Suppressor macrophage (primary cell): Measurements from ENCODE around the gene KCNH5.

Experiments
- DNase-seq, 4 experiments: peaks; one replicate each; pipeline ENCODE4 v3.0.0-alpha.2; 2020 to 2022
- total RNA-seq, 17 experiments: gene quantifications; one replicate each; lab custom pipeline; 2026; ENCODE audit warnings: mixed read lengths in 6 of 17, inconsistent platforms in 3 of 17; lab: John Stamatoyannopoulos, UW

Gene KCNH5, protein sequence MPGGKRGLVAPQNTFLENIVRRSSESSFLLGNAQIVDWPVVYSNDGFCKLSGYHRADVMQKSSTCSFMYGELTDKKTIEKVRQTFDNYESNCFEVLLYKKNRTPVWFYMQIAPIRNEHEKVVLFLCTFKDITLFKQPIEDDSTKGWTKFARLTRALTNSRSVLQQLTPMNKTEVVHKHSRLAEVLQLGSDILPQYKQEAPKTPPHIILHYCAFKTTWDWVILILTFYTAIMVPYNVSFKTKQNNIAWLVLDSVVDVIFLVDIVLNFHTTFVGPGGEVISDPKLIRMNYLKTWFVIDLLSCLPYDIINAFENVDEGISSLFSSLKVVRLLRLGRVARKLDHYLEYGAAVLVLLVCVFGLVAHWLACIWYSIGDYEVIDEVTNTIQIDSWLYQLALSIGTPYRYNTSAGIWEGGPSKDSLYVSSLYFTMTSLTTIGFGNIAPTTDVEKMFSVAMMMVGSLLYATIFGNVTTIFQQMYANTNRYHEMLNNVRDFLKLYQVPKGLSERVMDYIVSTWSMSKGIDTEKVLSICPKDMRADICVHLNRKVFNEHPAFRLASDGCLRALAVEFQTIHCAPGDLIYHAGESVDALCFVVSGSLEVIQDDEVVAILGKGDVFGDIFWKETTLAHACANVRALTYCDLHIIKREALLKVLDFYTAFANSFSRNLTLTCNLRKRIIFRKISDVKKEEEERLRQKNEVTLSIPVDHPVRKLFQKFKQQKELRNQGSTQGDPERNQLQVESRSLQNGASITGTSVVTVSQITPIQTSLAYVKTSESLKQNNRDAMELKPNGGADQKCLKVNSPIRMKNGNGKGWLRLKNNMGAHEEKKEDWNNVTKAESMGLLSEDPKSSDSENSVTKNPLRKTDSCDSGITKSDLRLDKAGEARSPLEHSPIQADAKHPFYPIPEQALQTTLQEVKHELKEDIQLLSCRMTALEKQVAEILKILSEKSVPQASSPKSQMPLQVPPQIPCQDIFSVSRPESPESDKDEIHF
- total RNA-seq: 0 to 4.7 (median 0) reads per million in 17 experiments

- DNase-seq: no peak
These were observed at the start of gene KCNH5 for GRCh38 chr14:63045234-63045611. KCNH5 (minus strand) TSS chr14:63045458; CDS start chr14:63045186, 272 bp downstream.

- DNase-seq: no peak
These were observed 46.2 kb upstream of the KCNH5 start for GRCh38 chr14:63091394-63091996.

DNA sequence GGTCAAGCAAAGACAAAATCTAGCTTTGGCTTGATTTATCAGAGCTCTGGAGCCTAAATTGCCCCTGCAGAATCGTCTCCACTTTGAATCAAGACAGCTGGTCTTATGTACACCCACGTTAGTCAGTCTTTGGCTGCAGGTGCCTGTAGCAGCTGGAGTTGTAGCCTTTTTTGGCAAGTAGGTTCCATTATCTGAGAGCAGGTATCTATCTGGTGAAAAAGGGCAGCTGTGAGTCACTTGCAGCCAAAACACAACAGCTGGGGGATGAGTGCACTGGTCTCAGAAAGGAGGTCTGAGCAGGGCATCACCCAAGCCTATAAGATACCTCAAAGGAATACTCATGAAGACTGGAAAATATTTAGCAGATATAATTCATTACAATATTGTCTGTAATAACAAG lies 43.6 kb upstream of the KCNH5 start:
- no peak for DNase-seq

- no peak for DNase-seq
These were observed 33.3 kb upstream of the KCNH5 start for GRCh38 chr14:63078569-63078968.

DNA sequence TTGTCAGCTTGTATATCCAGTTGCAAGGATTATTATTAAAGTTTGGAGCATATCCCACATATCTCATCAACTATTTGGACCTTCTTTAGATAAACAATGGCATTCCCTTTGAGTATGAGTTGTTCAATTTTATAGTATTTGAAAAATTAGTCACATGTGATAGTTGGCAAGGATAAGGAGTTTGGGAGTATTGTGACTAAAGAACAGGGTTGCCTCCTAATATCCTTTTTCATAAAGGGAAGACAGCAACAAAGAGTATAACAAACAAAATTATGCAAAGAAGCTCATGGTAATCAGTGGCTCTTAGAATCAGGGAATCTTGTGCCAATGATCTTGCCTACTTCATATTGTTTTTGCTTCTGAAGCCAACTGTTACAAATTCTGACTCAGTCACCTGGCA lies 31.2 kb upstream of the KCNH5 start:
- DNase-seq: no peak

GRCh38 chr14:63055631-63056030 lies 10.4 kb upstream of the KCNH5 start:
- DNase-seq: no peak

- no peak for DNase-seq
These were observed 6.7 kb upstream of the KCNH5 start for GRCh38 chr14:63051992-63052391.

GRCh38 chr14:63051301-63051700 lies 6.0 kb upstream of the KCNH5 start:
- no peak for DNase-seq

DNA sequence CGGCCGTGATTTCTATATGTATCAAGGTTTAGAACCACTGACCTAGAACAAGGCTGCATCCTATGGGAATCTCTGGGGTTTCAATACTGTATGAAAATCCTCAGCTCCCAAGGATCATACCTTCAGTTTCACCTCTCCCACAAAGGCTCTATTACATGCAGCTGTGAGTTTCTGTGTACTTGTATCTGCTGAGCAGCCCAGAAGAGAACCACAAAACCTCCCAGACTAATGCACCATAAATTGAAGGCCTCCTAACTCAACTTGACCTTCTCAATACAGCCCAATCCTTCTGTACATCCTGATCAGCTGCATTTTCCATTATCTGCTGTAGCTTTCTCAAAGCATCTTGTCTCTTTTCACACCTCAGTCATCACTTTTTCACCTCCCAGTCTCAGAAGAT lies 5.4 kb upstream of the KCNH5 start:
- no peak for DNase-seq

GRCh38 chr14:63046339-63047268 lies 1.3 kb upstream of the KCNH5 start:
- DNase-seq: no peak

- no peak for DNase-seq
These were observed 508 bp upstream of the KCNH5 start for GRCh38 chr14:63045612-63046320.

DNA sequence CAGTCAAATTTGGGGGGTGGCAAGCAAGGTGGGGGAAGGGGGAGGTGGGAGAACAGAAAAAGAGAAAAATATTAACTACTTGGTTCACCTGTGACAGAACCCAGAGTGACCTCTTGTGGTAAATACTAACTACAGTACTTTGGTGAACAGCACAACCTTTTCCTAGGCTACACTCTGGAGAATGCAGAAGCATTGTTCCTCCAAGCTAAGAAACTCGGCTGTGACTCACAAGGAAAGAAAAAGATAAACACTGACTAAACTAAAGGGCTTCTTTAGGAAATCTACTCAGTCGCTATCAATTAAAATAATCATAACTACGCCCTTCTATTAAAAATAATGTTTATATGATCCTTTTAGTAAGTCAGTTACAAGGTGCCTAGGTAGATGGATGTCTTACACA lies 5.4 kb downstream of the KCNH5 start:
- DNase-seq: peak in 1 of 4 experiments; percentile 1

DNA sequence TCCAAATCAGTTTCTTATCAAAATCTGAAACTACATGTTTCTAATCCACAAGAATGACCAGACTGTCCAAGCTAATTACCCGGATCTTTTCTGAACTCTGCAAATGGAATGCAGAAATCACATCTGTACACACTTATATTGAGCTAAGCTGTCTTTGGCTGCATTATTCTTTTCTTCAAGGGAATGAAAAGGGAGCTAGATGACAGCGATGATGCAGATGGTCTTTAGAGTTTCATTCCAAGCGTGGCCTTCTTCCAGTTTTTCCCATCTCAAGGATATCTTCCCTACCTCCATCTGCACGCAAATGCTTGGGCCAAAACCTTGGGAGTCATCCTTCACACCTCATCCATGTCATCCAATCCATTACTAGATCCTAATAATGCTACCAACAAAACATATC lies 12.6 kb downstream of the KCNH5 start:
- no peak for DNase-seq

DNA sequence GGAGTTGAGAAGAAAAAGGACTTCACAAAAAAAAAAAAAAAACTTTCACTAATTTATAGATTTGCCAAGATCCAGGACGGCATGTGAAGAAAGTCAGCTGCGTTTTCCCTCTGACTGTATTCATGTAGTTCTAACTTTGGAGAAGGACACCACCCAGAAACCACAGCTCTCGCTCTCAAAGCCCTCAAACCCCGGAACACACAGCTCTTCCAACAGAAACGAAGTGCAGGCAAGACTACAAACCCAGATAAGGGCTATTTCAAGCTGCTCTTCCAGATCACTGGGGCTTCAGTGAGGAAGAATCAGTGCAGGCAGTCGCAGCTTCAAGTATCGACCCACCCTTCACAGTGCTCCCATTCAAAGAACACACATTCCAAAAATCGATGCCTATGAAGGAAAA lies 13.2 kb downstream of the KCNH5 start:
- DNase-seq: no peak

GRCh38 chr14:63030113-63030512 lies 15.1 kb downstream of the KCNH5 start:
- no peak for DNase-seq

DNA sequence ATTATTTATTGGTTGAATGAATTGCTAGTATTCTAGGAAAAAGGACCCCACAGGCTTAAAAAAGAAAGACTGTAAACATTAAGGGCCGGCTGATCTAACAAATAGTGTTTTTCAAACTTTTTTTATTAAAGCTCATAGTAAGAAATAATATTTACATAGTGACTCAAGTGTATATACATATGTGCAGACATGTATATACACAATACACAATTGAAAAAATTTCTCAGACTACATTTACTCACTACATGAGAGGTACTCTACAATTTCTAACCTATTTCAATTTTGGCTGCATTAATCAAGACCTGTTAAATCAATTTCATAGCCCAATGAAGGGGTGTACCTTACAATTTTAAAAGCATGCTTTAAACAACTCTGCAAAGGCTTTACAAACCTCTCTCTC lies 17.5 kb downstream of the KCNH5 start:
- no peak for DNase-seq

GRCh38 chr14:63026491-63026890 lies 18.8 kb downstream of the KCNH5 start:
- DNase-seq: no peak

GRCh38 chr14:63014621-63015020 lies 30.6 kb downstream of the KCNH5 start:
- DNase-seq: no peak

GRCh38 chr14:63012171-63012570 lies 33.1 kb downstream of the KCNH5 start:
- DNase-seq: no peak

GRCh38 chr14:63011623-63012022 lies 33.6 kb downstream of the KCNH5 start:
- no peak for DNase-seq

- no peak for DNase-seq
These were observed 35.8 kb downstream of the KCNH5 start for GRCh38 chr14:63009495-63009894.
